Measurements from ENCODE around the gene OR4E1.
"Not testable (repeated sequence)": the region's sequence is repeated elsewhere in the genome, so short reads cannot be mapped to it uniquely, and the experiment has no call there.

OR4E1 gene

GRCh38 chr14:21673718-21674117 lies at the start of gene OR4E1:
Gene OR4E1, minus strand, starts transcription at chr14:21673818. Its CDS starts 2,883 bp downstream, at chr14:21670935.
- DNase-seq: no peak

DNA sequence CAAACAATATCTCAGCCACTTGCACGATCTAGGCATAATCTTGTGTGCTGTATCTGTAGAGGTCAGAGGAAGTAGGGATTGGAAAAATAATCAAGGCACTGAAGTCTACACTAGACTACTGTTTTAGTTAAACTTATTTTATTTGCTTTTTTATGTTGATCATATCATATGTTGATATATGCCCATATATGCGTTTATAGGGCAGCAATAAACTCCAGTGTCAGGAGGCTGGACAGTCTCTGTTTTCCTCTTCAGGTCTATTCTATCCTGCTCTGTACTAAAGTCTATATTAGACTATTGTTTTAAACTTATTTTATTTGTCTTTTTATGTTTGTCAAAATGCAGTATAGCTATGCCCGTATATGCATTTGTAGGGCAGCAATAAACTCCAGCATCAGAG lies 47.9 kb upstream of the OR4E1 start:
- no peak for DNase-seq

DNA sequence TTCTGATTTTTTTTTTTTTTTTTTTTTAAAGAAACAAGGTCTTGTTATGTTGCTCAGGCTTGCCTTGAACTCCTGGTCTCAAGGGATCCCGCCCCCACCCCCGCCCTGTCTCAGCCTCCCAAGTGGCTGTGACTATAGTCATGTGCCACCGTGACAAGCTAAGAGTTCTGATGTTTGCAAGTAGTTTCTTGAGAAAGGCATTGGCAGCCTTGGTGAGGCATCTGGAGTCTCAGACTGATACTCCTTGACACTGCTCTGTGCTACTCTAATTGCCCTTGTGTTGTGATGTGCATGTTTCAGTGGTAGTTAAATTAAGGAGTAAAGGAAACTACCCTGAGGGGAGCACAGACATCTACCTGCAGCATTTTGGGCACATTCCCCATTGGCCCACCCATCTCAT lies 46.2 kb upstream of the OR4E1 start:
- no peak for DNase-seq

- peak; percentile 5 for DNase-seq
Observed at GRCh38 chr14:21714318-21714929, 40.8 kb upstream of the OR4E1 start.

GRCh38 chr14:21712036-21712435 lies 38.4 kb upstream of the OR4E1 start:
- no peak for DNase-seq

GRCh38 chr14:21711360-21711961 lies 37.8 kb upstream of the OR4E1 start:
- peak; percentile 73 for DNase-seq

DNA sequence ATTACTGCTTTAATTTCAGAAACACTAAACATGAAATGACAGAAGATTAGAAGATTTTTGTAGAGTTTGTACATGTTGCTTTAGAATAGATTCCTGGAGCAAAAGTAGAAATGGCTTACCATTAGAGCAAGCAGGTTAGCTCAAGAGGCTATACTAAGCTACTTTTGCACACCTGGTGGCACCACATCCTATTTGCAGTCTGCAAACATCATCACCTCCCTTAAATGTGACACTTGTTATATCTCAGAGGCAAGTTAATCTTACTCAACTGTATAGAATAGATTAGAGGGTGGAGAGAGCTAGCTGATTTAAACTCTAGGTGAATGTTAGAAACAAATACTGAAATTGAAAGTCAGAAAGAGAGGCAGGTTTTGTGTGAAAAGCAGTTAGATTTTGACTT lies 30.7 kb upstream of the OR4E1 start:
- DNase-seq: no peak

- DNase-seq: peak; percentile 31
Observed at GRCh38 chr14:21703357-21704326, 30.0 kb upstream of the OR4E1 start.

- DNase-seq: no peak
Observed at GRCh38 chr14:21702316-21702715, 28.7 kb upstream of the OR4E1 start.

DNA sequence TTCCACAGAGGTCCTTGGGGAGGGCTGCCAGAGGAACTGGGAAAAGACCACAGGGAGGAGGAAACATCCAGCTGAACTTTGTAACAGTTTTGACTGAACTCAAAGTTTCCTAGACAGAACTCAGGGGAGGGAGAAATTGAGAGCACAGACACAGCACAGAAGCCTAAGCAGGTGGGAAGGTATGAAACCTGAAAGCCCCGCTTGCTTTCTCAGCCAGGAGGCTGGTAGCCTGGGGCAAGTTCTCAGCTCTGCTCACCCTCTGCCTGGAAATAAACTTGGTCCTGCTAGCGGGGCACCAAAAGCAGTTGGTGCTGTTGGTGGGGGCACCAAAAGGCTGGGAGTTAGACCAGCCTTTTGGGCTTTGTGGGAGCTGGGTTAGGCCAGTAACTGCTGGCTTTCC lies 25.9 kb upstream of the OR4E1 start:
- DNase-seq: no peak

DNA sequence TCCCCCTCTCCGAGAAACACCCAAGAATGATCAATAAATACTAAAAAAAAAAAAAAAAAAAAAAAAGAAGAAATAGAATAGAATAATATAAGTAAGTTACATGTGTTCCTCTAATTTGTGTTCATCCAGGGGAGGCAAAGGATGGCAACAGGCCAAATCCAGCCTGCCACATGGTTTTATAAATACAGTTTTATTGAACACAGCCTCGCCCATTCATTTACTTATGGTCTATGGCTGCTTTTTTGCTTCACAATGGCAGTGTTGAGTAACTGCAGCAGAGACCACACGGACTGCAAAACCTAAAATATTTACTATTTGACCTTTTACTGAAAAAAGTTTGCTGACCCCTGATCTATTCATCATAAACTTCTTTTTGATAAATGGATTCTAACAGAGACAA lies 24.9 kb upstream of the OR4E1 start:
- DNase-seq: not testable (repeated sequence)

DNA sequence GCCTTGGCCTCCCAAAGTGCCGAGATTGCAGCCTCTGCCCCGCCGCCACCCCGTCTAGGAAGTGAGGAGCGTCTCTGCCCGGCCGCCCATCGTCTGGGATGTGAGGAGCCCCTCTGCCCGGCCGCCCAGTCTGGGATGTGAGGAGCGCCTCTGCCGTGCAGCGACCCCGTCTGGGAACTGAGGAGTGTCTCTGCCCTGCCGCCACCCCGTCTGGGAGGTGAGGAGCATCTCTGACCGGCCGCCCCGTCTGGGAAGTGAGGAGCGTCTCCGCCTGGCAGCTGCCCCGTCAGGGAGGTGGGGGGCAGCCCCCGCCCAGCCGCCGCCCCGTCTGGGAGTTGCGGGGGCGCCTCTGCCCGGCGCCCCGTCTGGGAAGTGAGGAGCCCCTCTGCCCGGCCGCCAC lies 24.0 kb upstream of the OR4E1 start:
- DNase-seq: not testable (repeated sequence)

DNA sequence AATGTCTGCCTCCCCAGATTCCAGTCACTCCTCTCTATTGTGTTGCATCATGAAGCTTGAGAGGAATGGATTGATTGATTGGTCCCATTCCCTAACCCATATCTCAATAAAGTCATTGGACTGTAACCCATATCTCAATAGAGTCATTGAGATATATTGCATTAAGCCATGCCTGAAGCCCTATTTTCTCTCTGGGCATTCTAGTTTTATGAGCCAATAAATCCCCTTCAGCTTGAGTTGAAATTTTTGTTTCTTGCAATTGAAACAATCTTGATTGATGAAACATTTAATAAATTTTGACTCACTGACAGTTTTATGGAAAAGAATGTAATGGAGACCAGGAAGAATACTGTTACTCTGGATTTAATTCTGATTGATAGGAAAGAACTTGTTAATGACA lies 20.8 kb upstream of the OR4E1 start:
- DNase-seq: no peak

GRCh38 chr14:21686468-21686867 lies 12.8 kb upstream of the OR4E1 start:
- no peak for DNase-seq

- no peak for DNase-seq
Observed at GRCh38 chr14:21680072-21680471, 6.5 kb upstream of the OR4E1 start.

DNA sequence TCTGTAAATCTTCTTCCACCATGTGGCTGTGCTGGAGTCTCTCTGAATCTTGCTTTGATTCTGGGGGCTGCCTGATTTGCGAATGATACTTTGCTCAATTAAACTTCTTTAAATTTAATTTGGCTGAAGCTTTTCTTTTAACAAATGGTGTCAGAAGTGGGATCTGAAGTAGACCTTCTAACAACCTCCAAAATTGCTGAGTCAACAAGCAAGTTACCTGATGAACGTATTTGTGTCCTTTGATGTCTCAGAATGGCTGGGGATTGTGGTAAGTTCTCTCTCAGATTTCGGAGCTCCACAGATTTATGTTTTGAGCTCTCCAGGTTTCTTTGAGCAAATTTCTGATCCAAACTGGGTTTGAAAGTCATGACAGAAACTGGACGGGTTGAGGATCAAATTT lies 1.9 kb upstream of the OR4E1 start:
- DNase-seq: no peak

DNA sequence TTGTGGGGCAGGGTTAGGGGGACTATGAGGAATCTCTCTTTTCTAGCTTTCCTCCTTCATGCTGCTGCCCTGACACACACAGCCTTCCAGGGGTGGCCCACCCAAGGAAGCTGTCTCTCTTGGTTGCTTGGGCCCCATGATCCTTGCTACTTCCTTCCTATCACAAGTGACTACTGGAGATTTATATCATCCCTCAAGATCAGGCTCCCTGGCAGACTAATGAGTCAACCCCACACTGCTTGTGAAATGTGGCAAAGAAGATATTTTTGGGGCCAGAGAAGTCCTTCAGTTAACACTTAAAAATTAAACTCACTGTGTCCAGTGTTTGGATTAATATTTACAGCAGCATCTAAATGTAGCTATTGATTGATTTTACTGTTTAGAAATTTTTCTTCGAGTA lies 1.5 kb downstream of the OR4E1 start:
- peak; percentile 38 for DNase-seq

DNA sequence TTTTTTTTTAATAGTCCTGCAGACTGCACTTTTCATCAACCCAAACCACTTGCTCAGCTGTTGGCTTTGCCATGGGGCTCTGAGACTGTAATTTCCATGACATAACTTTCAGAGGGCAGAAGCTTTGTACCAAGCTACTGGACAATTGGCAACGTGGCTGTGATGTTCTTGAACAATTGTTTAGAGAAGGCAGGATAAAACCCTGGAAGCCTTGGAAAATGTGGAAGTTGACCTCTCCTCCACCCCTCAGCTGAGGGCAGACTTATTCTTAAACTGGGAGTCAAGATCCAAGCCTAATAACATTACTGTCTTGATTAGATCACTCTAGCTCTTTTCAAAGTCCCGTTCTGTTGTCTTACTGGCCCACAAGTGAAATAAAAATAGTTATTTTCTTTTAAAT lies 2.2 kb downstream of the OR4E1 start:
- no peak for DNase-seq

DNA sequence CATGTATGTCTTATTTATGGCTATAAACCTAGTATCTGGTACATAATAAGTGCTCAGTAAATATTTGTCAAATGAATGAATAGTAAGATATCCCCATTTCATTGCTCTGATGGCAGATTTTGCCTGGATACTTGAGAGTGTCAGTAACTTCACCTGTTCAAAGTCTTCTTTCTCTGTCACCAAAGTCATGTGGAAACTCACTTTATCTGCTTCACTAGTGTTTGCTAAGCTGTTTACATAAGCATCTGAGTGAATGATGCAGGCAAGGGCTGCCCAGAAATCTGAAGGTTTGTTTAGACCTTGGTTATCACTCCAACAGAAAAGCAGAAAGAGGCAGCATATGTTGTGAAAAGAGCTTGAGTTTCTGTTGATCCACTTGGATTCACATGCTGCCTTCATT lies 4.3 kb downstream of the OR4E1 start:
- no peak for DNase-seq

- DNase-seq: no peak
Observed at GRCh38 chr14:21668377-21668776, 5.2 kb downstream of the OR4E1 start.

GRCh38 chr14:21656980-21657379 lies 16.6 kb downstream of the OR4E1 start:
- DNase-seq: no peak

DNA sequence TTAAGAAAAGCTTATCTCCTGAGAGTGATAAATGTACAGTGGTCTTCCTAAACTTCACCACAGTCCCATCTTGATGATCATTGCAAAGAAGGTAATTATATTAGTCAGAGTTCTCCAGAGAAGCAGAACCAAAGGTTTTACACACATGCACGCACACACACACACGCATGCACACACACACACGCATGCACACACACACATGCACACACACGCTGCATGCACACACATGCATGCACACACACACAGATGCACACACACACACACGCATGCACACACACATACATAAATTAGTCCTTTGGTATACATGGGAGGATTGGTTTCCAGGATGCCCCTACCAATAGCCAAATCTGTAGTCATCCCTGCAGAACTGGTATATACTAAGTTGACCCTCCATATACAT lies 19.4 kb downstream of the OR4E1 start:
- DNase-seq: no peak

GRCh38 chr14:21653331-21653885 lies 20.2 kb downstream of the OR4E1 start, which contains the start of gene OR4E2:
Gene OR4E2, plus strand, starts transcription at chr14:21653835. Its CDS starts 11,248 bp downstream, at chr14:21665083.
- DNase-seq: no peak
